IPS-NIHi7 (cell line): ENCODE data around the gene PLA2G2E.

Experiments used
- DNase-seq: peaks from one replicate; pipeline ENCODE4 v3.0.0; 2012; ENCODE audit warnings: mixed read lengths; ENCODE audit errors: extremely low spot score

The PLA2G2E gene

GRCh38 chr1:19923137-19923952 lies at the start of gene PLA2G2E:
Gene PLA2G2E, minus strand, starts transcription at chr1:19923617. Its CDS starts 58 bp downstream, at chr1:19923559.
- DNase-seq: no peak

- no peak for DNase-seq
Measured at GRCh38 chr1:19971664-19972063, 48.2 kb upstream of the PLA2G2E start.

GRCh38 chr1:19969898-19970660 lies 46.7 kb upstream of the PLA2G2E start:
- DNase-seq: no peak

DNA sequence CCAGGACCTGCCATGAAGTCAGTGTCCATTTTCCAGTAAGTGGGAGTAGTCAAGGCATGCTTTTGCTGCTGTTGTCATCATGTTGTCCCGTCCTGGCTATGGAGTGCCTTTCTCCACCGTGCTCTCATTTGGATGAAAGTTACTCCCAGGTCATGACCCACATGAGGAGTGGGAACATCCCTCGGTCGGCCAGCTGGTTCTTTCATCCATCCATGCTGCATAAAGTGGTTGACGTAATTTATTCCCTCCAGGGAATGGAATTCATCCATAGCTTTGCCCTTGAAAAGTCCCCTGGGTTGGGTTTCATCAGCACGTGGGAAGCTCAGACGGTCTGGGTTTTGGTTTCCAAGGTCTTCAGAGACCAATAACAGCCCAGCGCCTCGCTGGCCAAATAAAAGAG lies 44.4 kb upstream of the PLA2G2E start:
- no peak for DNase-seq

DNA sequence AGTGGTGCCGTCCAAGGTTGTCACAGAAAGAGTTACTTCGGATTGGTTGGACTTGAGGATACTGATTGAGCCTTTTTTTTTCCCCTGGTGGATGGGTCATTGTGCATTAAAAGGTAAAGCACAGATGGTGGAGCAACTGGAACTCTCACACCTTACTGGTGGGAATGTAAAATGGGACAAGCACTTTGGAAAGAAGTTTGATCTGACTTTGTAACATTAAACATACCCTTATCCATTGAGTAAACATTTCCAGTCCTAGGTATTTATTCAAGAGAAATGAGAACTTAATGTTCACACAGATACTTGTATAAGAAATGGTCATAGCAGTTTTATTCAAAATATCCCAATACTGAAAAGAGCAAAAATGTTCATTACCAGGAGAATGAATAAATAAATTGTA lies 41.1 kb upstream of the PLA2G2E start:
- DNase-seq: no peak

GRCh38 chr1:19963636-19964035 lies 40.2 kb upstream of the PLA2G2E start:
- no peak for DNase-seq

GRCh38 chr1:19960591-19960990 lies 37.2 kb upstream of the PLA2G2E start:
- no peak for DNase-seq

DNA sequence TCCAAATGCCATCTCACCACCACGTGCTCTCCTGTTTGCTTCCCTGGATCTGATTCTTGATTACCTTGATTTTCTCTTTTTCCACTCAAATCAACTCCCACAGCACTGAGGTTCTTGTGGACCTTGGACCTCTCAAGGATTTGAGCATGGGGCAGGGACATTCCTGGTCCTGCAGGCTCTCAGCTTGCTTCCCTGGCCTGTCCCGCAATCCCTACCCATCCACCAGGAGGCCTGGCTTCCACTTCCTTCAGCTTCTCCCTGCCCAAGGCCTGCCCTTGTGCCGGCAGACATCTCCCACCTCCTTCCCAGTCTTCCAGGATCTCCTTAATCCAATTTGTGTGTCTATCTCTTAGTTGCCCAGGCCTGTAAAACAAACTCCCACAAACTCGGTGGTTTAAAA lies 34.4 kb upstream of the PLA2G2E start:
- peak; percentile 52 for DNase-seq

- DNase-seq: no peak
Measured at GRCh38 chr1:19955534-19956170, 32.2 kb upstream of the PLA2G2E start.

- no peak for DNase-seq
Measured at GRCh38 chr1:19954059-19954458, 30.6 kb upstream of the PLA2G2E start.

DNA sequence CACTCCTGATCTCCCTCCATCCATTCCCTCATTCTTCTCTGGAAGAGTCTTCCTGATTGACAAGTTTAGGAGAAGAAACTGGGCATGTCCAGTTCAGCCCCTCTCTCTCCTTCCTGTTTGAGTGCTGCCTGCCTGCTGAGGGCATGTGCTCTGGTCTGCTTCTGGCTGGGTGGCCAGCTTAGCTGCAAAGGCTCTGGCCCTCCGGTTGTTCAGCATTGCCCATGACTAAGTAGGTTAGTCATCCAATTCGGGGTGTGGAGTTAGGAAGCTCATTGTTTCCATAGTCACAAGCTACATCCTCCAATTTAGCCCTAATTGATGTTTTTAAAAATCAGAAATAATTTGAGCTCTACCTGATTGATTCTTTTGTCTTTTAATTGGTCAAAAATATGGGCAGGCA lies 25.6 kb upstream of the PLA2G2E start:
- peak; percentile 51 for DNase-seq

GRCh38 chr1:19946971-19947370 lies 23.6 kb upstream of the PLA2G2E start:
- DNase-seq: no peak

GRCh38 chr1:19946331-19946751 lies 22.9 kb upstream of the PLA2G2E start:
- DNase-seq: no peak

GRCh38 chr1:19945914-19946313 lies 22.5 kb upstream of the PLA2G2E start:
- DNase-seq: no peak

- DNase-seq: no peak
Measured at GRCh38 chr1:19942657-19943056, 19.2 kb upstream of the PLA2G2E start.

- no peak for DNase-seq
Measured at GRCh38 chr1:19942088-19942487, 18.7 kb upstream of the PLA2G2E start.

DNA sequence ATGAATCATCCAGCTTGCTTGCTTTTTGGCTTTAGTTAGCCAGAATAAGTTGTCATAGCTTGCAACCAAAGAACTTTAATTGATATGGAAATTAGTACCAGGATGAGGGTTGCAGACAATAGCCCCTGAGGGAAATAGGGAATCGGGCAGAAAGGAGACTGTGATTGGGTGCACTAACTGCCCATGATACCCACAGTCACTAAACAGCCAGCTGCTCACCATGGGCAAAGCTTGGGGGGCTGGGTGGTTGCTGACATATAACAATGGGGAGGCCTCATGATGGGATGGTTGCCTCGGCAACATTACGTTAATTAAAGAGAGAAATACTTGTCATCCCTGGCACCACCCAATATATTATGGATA lies 17.8 kb upstream of the PLA2G2E start:
- no peak for DNase-seq

GRCh38 chr1:19940486-19941205 lies 17.2 kb upstream of the PLA2G2E start:
- no peak for DNase-seq

GRCh38 chr1:19938472-19938871 lies 15.1 kb upstream of the PLA2G2E start:
- DNase-seq: no peak

GRCh38 chr1:19936061-19936750 lies 12.8 kb upstream of the PLA2G2E start:
- no peak for DNase-seq

GRCh38 chr1:19934336-19934735 lies 10.9 kb upstream of the PLA2G2E start:
- DNase-seq: no peak
